H4 (cell line): ENCODE results near the gene ZCCHC3. TPM values are rescaled to one million over a fixed set of nuclear protein-coding genes. Genes with fewer than 3 reads are reported as not detected.
"Not testable (repeated sequence)": the region's sequence is repeated elsewhere in the genome, so short reads cannot be mapped to it uniquely, and the experiment has no call there.

Source experiments
- DNase-seq: peaks from one replicate; pipeline ENCODE4 v3.0.0-alpha.2; 2015; ENCODE audit warnings: low spot score
- total RNA-seq: library from RNA; depleted of rRNA; stranded (reverse); fragments of >200 nt; shearing (Covaris generic); gene quantifications from 2 replicates; pipeline ENCODE4 v1.2.3, GENCODE V29; 2014; rRNA removed

Gene ZCCHC3, protein sequence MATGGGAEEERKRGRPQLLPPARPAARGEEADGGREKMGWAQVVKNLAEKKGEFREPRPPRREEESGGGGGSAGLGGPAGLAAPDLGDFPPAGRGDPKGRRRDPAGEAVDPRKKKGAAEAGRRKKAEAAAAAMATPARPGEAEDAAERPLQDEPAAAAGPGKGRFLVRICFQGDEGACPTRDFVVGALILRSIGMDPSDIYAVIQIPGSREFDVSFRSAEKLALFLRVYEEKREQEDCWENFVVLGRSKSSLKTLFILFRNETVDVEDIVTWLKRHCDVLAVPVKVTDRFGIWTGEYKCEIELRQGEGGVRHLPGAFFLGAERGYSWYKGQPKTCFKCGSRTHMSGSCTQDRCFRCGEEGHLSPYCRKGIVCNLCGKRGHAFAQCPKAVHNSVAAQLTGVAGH
- total RNA-seq: 7.6 and 8.2 TPM in 2 replicates

DNA sequence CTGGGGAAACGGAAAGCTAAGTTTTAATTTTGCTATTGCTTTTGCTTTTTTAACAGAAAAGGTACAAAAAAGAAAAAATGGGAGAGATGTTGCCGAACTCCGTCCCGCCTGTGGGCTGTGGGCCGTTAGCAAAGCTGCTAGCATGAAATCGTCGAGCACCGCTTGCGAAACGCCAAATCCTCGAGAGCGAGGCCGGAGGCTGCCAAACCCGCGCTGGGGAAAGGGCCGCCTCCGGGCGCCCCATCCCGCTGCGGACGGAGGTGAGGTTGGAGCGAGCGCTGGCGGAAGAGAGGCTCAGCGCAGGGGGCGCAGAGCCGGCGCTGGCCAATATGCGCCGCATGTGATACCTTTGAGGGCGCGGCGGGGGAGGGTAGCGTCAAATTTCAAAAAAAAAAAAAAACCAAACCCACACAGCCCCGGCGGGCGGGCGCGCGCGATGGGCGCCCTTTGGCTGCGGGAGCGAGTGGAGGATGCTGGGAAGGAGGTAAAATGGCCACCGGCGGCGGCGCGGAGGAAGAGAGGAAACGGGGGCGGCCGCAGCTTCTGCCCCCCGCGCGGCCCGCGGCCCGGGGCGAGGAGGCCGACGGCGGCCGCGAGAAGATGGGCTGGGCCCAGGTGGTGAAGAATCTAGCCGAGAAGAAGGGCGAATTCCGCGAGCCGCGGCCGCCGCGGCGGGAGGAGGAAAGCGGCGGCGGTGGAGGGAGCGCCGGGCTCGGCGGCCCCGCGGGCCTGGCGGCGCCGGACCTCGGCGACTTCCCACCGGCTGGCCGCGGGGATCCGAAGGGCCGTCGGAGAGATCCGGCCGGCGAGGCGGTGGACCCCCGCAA lies at the start of gene ZCCHC3:
TSS of gene ZCCHC3 (plus strand) at position 473 of the 827 bp plus-strand sequence. CDS start at position 490, 17 bp downstream.
- peak; percentile 85 for DNase-seq

DNA sequence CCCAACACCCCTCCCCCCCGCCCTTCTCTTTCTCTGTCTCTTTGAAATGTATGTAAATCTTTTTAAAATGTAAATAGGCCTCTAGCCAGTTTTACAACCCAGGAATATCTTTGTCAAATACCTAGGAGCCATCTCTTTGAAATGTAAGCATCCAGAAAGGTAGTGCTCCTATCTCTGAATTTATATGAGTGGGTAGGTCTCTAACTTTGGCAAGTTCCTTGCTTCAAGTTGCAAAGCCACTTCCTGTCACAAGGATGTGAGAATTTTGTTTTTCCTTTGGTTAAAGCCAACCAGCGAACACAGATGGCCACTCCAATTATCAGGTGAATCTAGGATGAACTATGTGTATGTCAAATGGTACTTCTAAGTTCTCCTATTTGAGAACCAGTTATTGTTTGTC lies 46.0 kb upstream of the ZCCHC3 start:
- no peak for DNase-seq

DNA sequence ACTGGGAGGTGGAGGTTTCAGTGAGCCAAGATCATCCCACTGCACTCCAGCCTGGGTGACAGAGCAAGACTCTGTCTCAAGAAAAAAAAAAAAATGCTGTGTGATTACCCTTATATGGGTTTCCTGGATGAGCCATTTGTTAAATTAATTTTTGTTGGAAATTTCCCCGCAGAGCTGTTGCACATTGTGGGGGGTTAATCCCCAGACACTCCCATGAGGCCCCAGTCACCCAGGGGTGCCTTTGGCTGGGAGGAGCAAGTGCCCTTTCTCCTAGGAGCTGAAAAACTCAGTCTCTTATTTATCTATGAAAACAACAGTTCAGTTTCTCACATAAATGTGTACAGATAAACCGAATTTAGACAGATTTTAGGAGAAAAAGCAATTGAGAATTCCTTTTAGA lies 44.6 kb upstream of the ZCCHC3 start:
- DNase-seq: no peak

DNA sequence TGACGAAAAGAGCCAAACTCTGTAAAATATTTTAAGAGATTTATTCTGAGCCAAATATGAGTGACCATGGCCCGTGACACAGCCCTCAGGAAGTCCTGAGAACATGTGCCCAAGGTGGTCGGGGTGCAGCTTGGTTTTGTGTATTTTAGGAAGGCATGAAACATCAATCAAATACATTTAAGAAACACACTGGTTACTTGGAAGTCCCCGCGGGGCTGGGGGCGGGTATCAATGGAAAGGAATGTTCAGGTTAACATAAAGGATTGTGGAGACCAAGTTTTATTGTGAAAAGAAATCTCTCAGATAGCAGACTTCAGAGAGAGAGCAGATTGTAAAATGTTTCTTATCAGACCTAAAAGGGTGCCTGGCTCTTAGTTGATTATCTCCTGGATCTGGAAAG lies 43.9 kb upstream of the ZCCHC3 start:
- DNase-seq: not testable (repeated sequence)

DNA sequence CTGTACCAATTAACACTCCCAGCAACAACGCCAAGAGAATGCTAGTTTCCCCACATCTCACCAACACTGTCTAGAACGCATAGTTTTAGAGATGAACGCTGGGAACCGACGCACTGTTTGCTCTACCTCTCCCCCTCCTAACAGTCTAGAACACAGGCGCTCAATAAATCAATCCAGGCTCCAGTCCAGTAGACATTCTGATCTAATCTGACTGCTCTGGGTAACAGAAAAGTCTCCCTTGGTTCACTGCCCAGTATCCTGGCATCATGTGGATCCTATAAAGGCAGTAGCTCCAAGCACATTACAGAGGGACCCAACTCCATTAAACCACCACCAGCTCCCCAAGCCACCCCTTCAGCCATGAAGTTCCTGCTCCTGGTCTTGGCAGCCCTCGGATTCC lies 40.0 kb upstream of the ZCCHC3 start, which contains the start of gene DEFB132:
TSS of gene DEFB132 (plus strand) at position 306 of the 400 bp plus-strand sequence. CDS start at position 361, 55 bp downstream.
- no peak for DNase-seq

DNA sequence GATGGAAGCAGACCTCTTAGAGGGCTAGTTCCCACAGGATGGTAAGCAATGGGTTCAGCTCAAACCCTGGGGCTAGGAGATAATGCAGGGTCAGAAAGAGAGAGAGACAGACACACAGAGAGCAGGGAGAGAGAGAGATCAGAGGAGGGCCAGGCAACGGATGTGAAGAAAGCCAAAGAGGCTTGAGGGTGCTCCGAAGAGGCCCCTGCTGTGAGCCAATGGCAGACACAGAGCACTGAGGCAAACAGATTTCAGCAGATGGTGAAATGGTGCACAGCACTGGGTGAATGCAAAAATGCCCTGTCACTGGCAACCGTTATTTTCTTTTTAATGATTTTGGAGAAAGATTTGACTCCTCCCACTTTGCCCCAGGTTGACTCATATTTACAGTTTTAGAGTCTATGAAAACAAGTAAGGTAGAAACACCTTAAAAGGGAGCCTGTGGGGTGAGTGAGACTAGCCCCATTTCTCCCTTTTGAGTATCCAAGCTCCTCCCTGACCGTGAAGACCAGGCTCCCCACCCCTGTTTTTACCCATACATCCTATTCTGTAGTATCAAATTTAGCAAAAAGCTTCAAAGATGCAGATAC lies 39.0 kb upstream of the ZCCHC3 start:
- DNase-seq: no peak

DNA sequence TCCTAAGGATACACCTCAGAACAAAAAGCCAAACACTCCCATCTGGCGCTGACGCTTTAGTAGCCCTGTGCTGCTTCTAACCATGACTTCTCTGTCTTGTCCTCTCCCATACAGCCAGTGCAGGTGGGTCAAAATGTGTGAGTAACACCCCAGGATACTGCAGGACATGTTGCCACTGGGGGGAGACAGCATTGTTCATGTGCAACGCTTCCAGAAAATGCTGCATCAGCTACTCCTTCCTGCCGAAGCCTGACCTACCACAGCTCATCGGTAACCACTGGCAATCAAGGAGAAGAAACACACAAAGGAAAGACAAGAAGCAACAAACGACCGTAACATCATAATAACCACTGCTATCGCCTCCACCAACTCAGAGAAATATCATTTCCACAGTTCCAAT lies 38.4 kb upstream of the ZCCHC3 start:
- DNase-seq: no peak

DNA sequence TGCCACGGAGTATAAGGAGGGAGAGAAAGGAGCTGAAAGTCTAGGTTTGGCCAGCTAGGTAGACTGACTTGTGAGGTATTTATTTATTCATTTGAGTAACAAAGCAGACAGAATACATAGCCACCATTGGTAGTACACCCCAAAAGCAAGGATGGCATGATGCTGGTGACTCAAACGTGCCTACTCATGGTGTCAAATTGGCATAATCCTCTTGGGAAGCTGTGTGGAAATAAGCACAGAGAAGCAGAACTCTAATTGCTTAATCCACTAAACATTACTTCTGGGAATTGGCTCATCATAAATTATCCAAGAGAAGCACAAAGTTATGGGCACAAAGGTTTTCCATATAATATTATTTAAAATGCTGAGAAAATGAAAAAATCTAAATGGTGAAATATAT lies 37.4 kb upstream of the ZCCHC3 start:
- no peak for DNase-seq

DNA sequence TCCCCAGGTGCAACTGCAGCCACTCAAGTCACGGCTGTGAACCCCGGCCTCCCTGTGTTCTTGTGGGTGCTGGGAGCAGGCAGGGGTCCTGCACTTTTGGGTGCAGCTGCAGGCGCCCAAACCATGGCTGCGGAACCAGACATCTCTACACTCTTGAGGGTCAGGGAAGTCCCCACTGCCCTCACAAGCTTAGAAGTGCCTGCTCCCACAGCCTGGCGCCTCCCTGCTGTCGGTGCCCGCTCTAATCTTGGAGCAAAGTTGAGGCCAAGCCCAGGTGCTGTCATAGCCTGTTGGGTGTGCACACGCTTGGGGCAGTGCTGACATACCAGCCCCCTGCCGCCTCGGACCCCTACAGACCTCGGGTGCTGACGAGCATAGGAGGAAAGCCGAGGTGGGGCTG lies 33.7 kb upstream of the ZCCHC3 start:
- no peak for DNase-seq

DNA sequence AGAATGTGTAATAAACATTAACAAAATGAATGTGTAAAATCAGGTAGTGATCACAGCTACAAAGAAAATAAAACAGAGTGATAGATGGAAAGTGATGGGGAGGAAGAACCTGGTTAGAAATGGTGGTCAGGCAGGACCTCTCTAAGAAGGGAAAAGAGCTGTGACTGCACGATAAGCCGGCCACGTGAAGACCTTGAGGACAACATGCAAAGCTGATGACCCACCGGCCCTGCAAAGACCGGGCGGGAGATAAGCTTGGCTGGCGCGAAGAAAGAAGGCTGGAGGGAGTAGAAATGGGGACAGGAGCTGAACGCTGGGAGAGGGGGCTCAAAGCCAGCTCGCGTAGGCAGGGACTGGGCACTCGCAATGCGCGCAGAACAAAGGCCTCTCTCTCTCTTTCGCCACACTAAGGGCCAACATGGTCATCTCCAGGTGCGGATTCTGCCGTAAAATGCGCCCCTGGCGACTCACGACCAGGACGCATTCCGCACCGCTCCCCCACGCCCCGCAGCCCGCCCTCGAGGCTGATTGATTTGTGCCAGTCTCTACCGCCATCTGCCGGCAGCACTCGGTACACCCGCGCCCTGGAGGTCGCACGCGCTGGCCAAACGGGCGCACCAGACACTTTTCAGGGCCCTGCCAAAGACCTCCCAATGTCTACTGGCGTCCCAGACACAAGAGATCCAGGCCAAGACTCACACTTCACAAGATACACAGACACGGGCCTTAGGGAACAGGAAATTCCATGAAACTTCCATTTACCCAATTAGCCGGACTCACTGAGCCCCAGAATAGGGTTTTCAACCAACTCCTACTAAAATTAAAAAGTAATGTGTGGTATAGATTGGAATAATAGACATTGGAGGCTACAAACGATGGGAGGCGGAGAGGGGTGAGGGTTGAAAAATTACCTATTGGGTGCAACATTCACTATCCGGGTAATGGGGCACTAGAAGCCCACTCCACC lies 30.5 kb upstream of the ZCCHC3 start:
- peak; percentile 79 for DNase-seq

DNA sequence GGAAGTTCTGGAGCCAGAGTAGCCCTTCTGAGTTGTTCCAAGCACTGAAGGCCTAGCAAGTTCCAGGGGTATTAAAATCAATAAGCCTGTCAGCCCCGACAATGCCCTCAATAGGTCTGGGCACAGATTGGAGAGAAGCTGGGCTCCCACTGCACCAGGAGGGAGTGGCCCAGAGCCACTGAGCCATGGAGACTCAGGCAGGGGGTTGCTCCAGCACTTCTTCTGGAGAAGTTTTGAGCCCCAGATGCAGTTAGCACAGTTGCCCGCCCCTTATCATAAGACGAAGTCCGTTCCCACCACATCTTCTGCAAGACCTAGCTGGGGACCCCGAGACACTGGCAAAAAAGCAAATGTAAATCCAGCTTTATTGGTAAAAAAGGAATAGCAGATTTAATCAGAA lies 26.9 kb upstream of the ZCCHC3 start:
- no peak for DNase-seq

DNA sequence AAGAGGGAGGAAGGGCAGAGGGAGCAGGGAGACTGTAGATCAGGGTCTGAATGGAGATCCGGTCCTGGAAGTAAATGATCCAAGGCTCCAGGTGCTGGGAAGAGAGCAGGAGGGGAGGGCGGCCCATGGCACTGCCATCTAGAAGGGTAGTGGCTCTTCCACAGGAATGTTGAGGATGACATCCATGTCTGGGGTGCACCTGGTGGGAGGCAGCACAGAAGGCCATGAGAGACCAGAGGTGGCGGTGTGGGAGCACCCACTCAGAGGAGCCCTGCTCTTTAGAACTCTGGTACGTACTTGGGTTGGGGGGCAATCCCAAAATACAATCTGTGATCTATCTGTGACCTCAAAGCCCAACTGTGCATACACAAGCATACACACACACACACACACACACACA lies 26.3 kb upstream of the ZCCHC3 start:
- DNase-seq: no peak

DNA sequence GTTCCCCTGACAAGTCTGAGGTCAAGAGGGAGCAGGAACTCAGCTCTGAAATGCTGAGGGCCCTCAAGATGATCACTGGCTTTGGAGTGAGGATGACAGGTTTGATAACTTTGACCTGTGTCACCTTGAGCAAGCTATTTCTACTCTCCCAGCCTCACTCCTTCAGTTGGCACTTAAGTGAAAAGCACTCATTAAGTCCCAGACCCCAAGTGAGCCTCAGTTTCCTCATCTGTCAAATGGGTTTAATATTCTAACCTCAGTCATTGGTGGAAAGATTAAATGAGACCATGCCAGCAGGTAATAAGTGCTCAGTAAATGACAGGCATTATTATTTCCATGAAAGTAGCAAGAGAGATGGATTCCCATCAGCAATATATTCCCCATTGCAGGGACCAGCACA lies 25.8 kb upstream of the ZCCHC3 start:
- DNase-seq: no peak

DNA sequence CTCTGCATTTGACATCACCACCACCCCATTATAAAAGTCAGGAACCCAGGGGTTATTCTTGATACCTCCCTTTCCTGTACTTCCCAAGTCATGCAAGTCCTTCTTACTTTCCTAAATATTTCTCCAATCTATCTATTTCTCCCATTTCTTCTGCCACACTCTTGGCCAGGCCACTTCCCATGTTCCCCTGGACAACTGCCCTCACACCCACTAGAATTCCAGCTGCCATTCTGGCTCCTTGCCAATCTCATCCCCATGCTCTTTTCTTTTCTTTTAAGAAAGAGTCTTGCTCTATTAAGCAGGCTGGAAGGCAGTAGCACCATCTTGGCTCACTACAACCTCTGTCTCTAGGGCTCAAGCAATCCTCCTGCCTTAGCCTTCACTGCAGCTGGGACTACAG lies 24.7 kb upstream of the ZCCHC3 start:
- DNase-seq: no peak

DNA sequence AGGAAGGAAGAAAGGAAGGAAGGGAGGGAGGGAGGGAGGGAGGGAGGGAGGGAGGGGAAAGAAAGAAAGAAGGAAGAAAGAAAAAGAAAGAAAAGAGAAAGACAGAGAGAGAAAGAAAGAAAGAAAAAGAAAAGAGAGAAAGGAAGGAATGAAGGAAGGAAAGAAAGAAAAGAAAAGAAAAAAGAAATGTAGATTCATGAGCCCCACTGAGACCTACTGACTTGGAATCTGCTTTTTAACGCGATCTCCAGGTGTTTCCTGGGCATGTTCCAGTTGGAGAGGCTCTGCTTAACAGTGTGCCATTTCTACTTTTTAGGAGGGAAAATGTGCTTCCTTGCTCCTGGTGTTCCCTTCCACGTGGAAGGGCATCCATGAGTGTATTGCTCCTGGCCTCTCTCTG lies 23.5 kb upstream of the ZCCHC3 start:
- no peak for DNase-seq

DNA sequence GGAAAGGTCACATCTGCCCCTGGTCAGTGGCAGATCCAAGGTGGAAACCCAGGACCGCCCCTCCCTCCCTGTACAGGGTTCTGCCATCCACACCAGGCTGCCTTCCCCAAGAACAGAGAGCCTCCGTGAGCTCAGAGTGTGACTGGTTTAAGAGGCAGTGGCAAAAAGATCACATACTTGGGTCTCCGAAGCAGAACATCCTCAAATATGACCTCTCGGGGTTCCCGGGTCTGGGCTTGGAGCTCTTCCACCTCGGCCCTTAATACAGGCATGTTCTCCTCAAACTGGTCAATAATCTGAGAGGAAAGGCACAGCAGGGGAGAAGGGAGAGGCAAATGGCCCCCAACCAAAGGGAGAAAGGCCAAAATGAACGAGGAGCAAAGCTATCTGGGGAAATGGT lies 21.6 kb upstream of the ZCCHC3 start:
- no peak for DNase-seq

DNA sequence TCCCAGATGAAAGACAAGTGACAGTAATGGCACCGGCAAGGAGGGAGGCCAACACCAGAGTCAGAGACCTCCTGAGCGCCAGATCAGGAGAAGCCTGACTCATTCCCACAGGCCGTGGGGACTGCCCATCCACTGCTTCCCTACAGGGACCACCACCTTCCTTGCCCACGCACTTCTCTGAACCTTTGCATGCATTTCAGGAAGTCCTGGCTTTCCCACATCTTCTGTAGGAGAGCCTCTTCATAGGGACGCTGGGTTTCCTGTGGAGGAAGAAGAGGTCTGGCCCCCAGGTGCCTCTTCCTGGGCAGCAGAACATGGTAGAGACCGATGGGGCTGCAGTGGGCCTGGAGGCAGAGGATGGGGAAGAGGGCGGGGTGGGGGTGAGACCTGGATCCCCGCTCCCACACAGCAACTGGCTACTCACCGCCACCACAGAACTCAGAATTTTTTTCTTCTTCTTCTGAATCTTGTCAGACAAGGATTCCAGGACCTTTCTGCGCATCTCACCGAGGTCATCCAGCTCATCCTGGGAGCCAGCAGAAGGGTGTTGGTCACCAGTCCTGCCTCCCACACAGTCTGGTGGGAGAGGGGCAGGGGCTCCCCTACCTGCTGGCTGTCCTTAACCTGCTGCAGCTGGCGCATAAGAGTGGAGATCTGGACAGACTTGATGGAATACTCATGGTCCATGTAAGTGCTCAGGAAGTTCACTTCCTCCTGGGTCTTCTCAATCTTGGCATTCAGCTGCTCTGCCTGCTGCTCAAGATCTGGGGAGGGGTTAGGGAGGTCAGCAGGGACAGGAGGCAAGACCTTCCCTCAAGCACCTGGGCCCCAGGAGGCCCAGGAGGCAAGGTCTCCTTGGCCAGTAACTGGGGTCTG lies 20.5 kb upstream of the ZCCHC3 start:
- no peak for DNase-seq

DNA sequence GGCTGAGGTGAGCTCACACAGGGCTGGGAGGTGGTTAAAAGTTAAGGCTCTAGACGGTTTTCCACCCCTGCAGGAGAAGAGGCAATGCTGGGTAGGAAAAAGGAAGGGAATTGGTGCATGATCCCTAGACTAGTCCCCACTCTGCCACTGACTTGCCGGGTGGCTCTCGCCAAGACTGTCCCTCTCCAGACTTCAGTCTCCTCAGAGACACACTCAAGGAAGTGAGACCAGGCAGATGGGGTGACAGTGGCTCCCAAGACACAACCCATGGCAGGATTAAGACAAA lies 19.9 kb upstream of the ZCCHC3 start:
- DNase-seq: no peak

DNA sequence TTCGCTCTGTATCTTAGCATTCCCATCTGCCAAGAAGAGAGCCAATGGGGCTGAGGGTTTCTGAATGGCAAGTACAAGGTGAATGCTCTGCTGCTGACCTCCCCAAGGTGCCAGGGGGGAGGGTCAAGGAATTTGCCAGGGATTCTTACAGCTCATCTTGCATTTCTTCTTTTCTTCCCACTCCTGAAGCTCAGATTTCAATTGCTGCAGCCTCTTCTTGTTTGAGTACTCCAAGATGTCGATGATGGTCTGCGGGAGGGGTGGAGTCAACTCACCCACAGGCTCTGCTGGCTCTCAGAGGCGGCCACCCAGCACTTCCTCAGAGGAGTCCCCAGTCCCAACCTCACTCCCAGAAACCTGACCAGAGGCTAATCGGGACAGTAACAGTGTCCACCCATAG lies 19.2 kb upstream of the ZCCHC3 start:
- no peak for DNase-seq
